Measurements from ENCODE around the gene IMPG2. TPM values are rescaled to one million over a fixed set of nuclear protein-coding genes. Genes with fewer than 3 reads are reported as not detected.

IMPG2 gene
- total RNA-seq, 2 experiments from 2014 or later: 0.45 to 0.66 TPM

GRCh38 chr3:101255441-101255840 lies 64.9 kb downstream of the IMPG2 start:
- CTCF ChIA-PET: no interaction called here
- H3K4me3 ChIP-seq (ENCODE audit: low read length): no peak overlapping the region
- H3K36me3 ChIP-seq (ENCODE audit: insufficient read depth, low read length): no peaks in the 10 kb centered on the region
- TF ChIP-seq CTCF (IDR thresholded peaks at IDR 0.05): no peak
- Mint-ChIP-seq H3K36me3 (ENCODE audit: low read depth) (peaks cover 17% of the 10 kb centered on the region), H3K9me3 (no peaks in the 10 kb centered on the region), H3K27ac (no peak overlapping the region), H3K4me3 (no peak overlapping the region), H3K27me3 (no peaks in the 10 kb centered on the region), H3K4me1 (ENCODE audit: low read depth) (no peaks in the 10 kb centered on the region)
- ATAC-seq (ENCODE audit: poor library complexity) (no peak), DNase-seq (no peak)
- H3K27me3 ChIP-seq (ENCODE audit: control insufficient read depth in 1 of 2, insufficient read depth in 2 of 2, low read length in 2 of 2): no peaks in the 10 kb centered on the region
- no peaks in the 10 kb centered on the region for H3K9me3 ChIP-seq (ENCODE audit: control insufficient read depth in 1 of 2, insufficient read depth in 1 of 2, low read length in 2 of 2)
- no peaks in the 10 kb centered on the region for H3K4me1 ChIP-seq (ENCODE audit: insufficient read depth, low read length)
- H3K27ac ChIP-seq (ENCODE audit: low read depth in 1 of 2, low read length in 2 of 2): no peak overlapping the region
- POLR2A ChIA-PET: no interaction called here
- intact Hi-C loops (cut with DNase I, micrococcal nuclease): no loop called here

DNA sequence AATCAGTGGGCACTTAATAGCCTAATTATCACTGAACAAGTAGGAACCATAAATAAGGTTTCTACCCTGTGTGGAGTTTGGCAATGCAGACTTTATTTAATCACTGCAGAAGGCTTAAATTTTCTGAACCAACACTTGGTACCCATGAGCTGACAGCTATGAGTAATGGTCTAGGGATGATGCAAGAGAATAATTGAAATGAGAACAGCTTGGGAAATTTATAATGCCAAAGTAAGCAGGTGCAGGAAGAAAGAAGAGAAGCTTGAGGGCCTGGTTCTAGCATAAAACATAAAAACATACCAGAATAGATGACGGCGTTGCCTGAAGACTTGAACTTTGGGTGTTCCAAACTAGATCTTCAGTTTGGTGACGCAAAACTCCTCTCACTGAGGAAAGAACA lies 67.0 kb downstream of the IMPG2 start:
- Histone ChIP-seq H3K36me3 (ENCODE audit: insufficient read depth, low read length) (no peaks in the 10 kb centered on the region), H3K27ac (ENCODE audit: low read depth in 1 of 2, low read length in 2 of 2) (no peak overlapping the region), H3K9me3 (ENCODE audit: control insufficient read depth in 1 of 2, insufficient read depth in 1 of 2, low read length in 2 of 2) (no peaks in the 10 kb centered on the region), H3K27me3 (ENCODE audit: control insufficient read depth in 1 of 2, insufficient read depth in 2 of 2, low read length in 2 of 2) (no peaks in the 10 kb centered on the region), H3K4me3 (ENCODE audit: low read length) (no peak overlapping the region), H3K4me1 (ENCODE audit: insufficient read depth, low read length) (no peaks in the 10 kb centered on the region)
- no peak for TF ChIP-seq CTCF (IDR thresholded peaks at IDR 0.05)
- H3K4me1 Mint-ChIP-seq (ENCODE audit: low read depth): no peaks in the 10 kb centered on the region
- no peak overlapping the region for H3K4me3 Mint-ChIP-seq
- CTCF ChIA-PET: interaction anchor here (1.3 kb wide), 1 partner anchor 21 kb away, joined by 4 read pairs; no protein-coding TSS in a partner anchor
- no peaks in the 10 kb centered on the region for H3K27me3 Mint-ChIP-seq
- DNase-seq (no peak), ATAC-seq (ENCODE audit: poor library complexity) (no peak)
- no peak overlapping the region for H3K27ac Mint-ChIP-seq
- POLR2A ChIA-PET: no interaction called here
- H3K36me3 Mint-ChIP-seq (ENCODE audit: low read depth): peaks cover 24% of the 10 kb centered on the region
- intact Hi-C loops (cut with DNase I, micrococcal nuclease): no loop called here
- no peaks in the 10 kb centered on the region for H3K9me3 Mint-ChIP-seq

DNA sequence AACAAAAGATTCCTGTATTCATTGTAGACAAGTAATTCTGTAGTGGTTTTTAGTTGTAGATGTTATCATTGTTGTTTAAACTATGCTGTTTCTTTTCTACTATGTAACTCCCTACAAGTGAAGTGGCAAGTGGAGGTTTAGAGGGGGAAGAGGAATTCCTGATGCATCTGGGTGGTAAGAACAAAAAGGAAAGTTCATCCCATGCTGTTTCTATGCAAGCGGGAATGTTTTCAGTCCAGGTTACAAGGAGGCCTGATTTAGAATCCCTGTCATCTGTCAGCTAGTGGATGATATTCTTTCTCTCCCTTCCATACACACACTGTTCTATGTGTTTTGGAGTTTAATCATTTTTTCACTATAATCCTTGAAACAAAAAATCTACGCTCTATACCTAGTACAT lies 67.4 kb downstream of the IMPG2 start:
- ATAC-seq (ENCODE audit: poor library complexity): no peak
- no peak for TF ChIP-seq CTCF (IDR thresholded peaks at IDR 0.05)
- no peaks in the 10 kb centered on the region for H3K27me3 ChIP-seq (ENCODE audit: control insufficient read depth in 1 of 2, insufficient read depth in 2 of 2, low read length in 2 of 2)
- Mint-ChIP-seq H3K4me3 (no peak overlapping the region), H3K4me1 (ENCODE audit: low read depth) (no peaks in the 10 kb centered on the region), H3K27ac (no peak overlapping the region), H3K36me3 (ENCODE audit: low read depth) (peaks cover 27% of the 10 kb centered on the region), H3K27me3 (no peaks in the 10 kb centered on the region), H3K9me3 (no peaks in the 10 kb centered on the region)
- H3K27ac ChIP-seq (ENCODE audit: low read depth in 1 of 2, low read length in 2 of 2): no peak overlapping the region
- H3K9me3 ChIP-seq (ENCODE audit: control insufficient read depth in 1 of 2, insufficient read depth in 1 of 2, low read length in 2 of 2): no peaks in the 10 kb centered on the region
- H3K4me1 ChIP-seq (ENCODE audit: insufficient read depth, low read length): no peaks in the 10 kb centered on the region
- H3K36me3 ChIP-seq (ENCODE audit: insufficient read depth, low read length): no peaks in the 10 kb centered on the region
- CTCF ChIA-PET: interaction anchor here (1.3 kb wide), 1 partner anchor 22 kb away, joined by 4 read pairs; no protein-coding TSS in a partner anchor
- intact Hi-C loops (cut with DNase I, micrococcal nuclease): no loop called here
- POLR2A ChIA-PET: no interaction called here
- H3K4me3 ChIP-seq (ENCODE audit: low read length): no peak overlapping the region
- no peak for DNase-seq
